ENCODE data around the gene TMEM81.

The TMEM81 gene

DNA sequence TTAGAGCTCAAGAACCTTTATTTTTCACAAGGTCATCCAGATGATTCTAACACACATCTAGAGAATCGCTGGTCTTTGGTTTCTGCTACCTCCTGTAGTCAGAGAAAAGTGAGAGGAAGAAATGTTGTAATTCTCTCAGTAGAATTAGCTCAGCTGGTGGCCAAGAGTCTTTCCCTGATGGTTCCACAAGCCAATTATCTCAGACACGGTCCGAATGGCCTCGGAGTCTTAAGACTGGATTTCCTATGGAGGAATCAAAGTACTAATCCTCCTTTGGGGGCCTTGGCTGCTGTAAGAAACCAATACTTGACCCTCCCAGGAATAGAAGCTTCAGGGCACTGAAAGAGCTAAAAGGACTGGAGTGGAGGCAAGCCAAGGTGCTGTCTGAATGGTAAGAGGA, 1.8 kb downstream of the TMEM81 start:
- DNase-seq (ENCODE audit: low read depth) = no peak
- H3K4me3 ChIP-seq (ENCODE audit: low read depth, low read length) = no peak overlapping the region
- TF ChIP-seq, protein P1, sequence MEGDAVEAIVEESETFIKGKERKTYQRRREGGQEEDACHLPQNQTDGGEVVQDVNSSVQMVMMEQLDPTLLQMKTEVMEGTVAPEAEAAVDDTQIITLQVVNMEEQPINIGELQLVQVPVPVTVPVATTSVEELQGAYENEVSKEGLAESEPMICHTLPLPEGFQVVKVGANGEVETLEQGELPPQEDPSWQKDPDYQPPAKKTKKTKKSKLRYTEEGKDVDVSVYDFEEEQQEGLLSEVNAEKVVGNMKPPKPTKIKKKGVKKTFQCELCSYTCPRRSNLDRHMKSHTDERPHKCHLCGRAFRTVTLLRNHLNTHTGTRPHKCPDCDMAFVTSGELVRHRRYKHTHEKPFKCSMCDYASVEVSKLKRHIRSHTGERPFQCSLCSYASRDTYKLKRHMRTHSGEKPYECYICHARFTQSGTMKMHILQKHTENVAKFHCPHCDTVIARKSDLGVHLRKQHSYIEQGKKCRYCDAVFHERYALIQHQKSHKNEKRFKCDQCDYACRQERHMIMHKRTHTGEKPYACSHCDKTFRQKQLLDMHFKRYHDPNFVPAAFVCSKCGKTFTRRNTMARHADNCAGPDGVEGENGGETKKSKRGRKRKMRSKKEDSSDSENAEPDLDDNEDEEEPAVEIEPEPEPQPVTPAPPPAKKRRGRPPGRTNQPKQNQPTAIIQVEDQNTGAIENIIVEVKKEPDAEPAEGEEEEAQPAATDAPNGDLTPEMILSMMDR (IDR thresholded peaks at IDR 0.05; ENCODE audit: insufficient read depth, low read depth, low read length, missing control alignments) = no peak

DNA sequence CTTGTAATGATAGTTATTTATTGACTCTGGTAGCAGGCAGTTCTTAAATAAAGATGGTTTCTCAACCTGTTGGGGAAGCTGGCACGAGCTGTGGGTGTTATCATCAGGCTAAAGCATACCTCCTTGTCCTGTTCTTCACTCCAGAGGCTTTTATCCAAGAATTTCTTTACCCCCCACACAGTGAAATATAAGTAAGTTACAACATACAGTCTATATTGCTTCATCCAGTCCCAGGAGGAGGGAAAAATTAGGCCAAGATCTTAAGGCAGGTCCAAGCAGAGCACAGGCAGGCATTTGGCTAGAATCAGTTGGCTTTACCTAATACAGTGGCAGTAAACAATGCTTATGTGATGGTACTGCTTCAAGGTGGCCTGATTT, 6.3 kb downstream of the TMEM81 start:
- TF ChIP-seq, protein P1 (IDR thresholded peaks at IDR 0.05; ENCODE audit: insufficient read depth, low read depth, low read length, missing control alignments) = no peak
- H3K4me3 ChIP-seq (ENCODE audit: low read depth, low read length) = no peak overlapping the region
- no peak for DNase-seq (ENCODE audit: low read depth)

DNA sequence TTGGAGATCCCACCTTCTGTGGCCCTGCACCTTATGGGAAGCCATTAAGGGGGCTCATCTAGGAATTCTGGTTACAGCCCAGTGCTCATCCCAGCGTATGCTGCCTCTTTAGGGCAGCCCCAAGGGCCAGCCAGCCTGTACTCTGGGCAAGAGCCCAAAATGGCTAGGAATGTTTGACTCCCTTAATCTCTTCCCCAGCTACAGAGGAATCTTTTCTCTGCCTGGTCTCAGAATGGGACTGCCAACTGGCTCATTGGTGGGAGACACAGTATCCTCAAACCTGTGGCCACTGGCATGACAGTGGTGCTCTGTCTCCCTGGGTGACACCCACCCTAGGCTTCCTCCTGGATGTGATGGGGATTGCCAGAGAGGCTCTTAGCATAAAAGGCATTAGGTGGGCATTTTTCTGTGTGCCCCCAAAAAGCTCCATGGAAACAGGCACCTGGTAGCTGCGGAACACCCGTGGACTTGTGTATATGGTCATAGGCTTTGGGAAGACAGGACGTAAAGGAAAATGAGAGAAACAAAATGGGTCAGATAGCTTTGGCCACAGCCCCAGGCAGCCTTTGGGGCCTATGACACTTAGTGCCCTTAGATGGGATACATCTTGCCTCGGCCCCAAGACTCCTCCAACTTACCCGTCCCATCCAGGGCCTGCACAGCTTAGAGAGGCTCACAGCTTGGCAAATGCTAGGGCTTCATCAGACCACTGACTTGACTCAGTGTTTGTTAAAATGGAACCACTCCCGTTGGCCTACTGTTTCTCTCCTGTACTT, 6.9 kb downstream of the TMEM81 start:
- DNase-seq (ENCODE audit: low read depth) = no peak
- TF ChIP-seq, protein P1 (IDR thresholded peaks at IDR 0.05; ENCODE audit: insufficient read depth, low read depth, low read length, missing control alignments) = no peak
- H3K4me3 ChIP-seq (ENCODE audit: low read depth, low read length) = no peak overlapping the region

DNA sequence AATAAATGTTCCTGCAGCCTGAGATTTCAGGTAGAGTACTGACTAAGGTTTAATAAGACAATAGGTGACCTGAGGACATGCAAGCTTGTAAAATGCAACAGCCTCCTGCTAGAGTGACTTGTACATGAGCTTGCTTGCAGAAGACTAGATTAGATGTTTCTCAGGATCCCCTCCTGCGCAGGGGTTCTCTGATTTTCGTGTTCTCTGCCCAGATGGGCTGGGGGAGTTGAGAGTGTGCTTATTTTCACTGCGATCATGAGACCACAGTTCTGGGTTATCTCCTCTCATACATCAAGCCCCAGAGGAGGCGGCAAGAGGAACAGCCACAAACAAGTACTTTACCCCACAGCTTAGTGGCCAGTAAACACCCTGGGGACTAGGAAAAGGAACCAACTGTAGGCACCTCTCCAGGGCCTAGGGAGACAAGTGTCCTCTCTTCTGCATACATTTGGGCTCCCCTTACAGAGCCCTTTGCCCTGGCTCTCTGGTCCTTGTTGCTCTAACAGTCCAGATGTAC, 8.0 kb downstream of the TMEM81 start:
- TF ChIP-seq, protein P1 (IDR thresholded peaks at IDR 0.05; ENCODE audit: insufficient read depth, low read depth, low read length, missing control alignments) = no peak
- no peak overlapping the region for H3K4me3 ChIP-seq (ENCODE audit: low read depth, low read length)
- no peak for DNase-seq (ENCODE audit: low read depth)

DNA sequence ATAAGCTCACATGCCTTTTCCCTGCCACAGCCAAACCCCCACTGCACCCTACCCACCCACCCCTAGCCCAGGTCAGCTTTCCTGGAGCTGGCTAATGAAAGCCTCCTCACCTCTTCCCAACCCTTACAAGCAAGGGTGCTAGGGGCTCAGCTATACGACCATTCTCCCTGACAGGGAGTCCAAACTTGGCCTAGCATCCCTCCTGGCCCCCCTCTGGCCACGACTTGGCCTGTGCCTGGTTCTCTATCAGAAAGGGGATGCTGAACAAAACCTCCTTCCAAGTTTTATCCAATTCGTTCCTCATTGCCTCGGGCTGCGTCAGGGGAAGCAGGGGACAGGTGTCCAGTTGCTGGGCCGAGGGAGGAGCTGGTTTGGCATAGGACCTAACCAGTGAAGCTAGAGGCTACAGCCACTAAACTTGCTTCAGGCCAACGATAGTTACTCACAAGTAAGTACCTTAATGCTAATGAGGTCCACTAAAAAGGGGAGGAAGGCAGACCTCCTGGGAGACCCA, 8.6 kb downstream of the TMEM81 start:
- DNase-seq (ENCODE audit: low read depth) = no peak
- no peak overlapping the region for H3K4me3 ChIP-seq (ENCODE audit: low read depth, low read length)
- TF ChIP-seq, protein P1 (IDR thresholded peaks at IDR 0.05; ENCODE audit: insufficient read depth, low read depth, low read length, missing control alignments) = no peak

DNA sequence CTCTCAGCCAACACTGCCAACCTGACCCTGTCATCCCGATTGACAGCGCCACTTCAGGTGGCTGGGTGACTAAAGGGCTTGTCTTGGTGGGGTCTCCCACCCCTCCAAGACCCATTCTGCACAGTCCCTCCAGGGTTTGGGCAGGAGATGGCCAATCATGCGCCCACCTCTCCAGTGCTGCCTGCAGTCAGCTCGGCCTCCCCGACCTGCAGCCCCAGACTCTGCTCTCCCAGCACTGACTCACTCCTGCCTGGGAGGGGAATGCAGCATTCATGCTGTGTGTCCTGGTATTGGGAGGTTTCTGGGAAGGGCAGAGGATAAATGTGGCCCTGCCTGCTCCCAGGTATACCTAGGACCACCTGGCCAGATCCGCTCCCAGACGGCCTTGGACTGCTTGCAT, 9.7 kb downstream of the TMEM81 start:
- H3K4me3 ChIP-seq (ENCODE audit: low read depth, low read length) = no peak overlapping the region
- DNase-seq (ENCODE audit: low read depth) = no peak
- TF ChIP-seq, protein P1 (IDR thresholded peaks at IDR 0.05; ENCODE audit: insufficient read depth, low read depth, low read length, missing control alignments) = no peak
